ENCODE data around the gene RALGPS1.

RALGPS1 gene

DNA sequence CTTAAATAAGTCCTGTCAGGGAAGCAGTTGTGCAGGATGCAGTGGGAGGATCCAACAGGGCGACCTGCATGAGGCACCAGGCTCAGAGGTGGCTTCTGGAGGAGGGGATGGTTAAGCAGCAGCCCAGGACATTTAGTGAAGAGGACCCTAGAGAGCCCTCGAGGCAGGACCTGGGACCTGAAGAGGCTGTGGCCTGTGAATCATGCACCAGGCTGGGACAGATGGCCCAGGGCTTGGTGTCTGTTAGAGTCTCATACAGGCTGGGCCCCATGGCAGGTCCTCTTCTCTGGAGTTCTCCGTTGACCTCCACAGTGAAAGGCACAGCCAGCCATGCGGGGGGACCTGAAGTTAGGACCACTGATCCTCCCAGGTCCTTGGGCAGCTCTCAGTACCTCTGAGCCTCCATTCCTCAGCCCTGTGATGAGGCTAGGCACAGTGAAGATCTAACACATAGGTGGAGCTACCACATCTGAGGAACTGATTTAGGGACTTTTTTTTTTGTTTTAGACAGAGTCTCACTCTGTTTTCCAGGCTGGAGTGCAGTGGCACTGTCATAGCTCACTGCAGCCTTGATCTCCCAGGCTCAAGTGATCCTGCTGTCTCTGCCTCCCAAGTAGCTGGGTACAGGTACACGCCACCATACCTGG, 289.2 kb downstream of the RALGPS1 start:
- no peak overlapping the region for H3K4me3 ChIP-seq (replicated peaks in 1 of 2; ENCODE audit: low read depth in 2 of 2, low read length in 2 of 2)
- TF ChIP-seq, protein P1, sequence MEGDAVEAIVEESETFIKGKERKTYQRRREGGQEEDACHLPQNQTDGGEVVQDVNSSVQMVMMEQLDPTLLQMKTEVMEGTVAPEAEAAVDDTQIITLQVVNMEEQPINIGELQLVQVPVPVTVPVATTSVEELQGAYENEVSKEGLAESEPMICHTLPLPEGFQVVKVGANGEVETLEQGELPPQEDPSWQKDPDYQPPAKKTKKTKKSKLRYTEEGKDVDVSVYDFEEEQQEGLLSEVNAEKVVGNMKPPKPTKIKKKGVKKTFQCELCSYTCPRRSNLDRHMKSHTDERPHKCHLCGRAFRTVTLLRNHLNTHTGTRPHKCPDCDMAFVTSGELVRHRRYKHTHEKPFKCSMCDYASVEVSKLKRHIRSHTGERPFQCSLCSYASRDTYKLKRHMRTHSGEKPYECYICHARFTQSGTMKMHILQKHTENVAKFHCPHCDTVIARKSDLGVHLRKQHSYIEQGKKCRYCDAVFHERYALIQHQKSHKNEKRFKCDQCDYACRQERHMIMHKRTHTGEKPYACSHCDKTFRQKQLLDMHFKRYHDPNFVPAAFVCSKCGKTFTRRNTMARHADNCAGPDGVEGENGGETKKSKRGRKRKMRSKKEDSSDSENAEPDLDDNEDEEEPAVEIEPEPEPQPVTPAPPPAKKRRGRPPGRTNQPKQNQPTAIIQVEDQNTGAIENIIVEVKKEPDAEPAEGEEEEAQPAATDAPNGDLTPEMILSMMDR (IDR thresholded peaks at IDR 0.05; ENCODE audit: low read depth, low read length) = no peak
- no peak for DNase-seq (ENCODE audit: low read depth in 2 of 2)

DNA sequence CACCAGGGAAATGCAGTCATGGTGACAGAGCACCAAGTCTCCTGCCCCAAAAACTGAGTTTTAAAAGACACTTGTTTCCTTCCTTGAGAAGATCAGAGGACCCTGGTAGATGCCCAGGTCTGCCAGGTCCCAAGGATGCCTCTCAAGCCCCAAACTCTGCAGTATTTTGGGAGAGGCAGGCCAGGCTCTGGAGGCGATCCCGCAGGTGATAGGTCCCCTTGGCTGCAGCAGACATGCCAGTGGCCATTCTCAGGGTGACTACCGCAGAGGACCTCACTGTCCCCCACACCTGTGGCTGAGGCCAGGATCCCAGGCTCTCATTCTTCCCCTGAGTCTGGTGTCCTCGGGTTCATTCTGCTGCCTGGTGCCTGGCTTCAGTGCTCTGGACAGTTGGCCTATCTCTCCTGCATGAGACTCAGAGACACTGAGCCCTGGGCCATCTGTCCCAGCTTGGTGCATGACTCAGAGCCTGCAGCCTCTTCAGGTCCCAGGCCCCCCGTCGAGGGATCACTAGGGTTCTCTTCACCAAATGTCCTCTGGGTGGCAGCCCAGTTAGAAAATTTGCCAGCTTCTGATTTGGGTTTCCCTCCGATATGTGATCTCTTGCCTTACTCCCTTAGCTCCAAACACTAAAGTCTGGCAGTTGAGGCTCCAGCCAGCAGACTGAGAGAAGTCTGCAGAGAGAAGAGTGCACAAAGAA, 290.3 kb downstream of the RALGPS1 start:
- H3K4me3 ChIP-seq (replicated peaks in 1 of 2; ENCODE audit: low read depth in 2 of 2, low read length in 2 of 2) = no peak overlapping the region
- DNase-seq (ENCODE audit: low read depth in 2 of 2) = peak; percentile 38 to 44
- TF ChIP-seq, protein P1 (IDR thresholded peaks at IDR 0.05; ENCODE audit: low read depth, low read length) = peak; percentile 10

DNA sequence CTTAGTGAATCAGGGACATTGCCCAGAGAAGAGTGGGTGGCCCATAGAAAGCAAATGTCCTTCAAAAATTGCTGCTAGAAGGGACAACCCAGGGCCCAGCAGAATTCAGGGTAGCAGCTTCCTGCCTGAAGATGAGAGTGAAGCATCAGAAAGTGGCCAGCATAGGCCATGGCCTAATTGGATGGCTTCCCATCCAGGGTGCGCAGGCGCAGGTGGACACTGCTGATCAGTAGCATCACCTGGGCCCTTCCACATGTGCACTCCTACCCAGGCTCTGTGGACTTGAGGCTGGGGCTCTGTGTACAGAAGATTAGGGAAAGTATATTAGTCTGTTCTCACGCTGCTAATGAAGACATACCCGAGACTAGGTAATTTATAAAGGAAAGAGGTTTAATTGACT, 291.4 kb downstream of the RALGPS1 start:
- no peak for DNase-seq (ENCODE audit: low read depth in 2 of 2)
- TF ChIP-seq, protein P1 (IDR thresholded peaks at IDR 0.05; ENCODE audit: low read depth, low read length) = no peak
- H3K4me3 ChIP-seq (replicated peaks in 1 of 2; ENCODE audit: low read depth in 2 of 2, low read length in 2 of 2) = no peak overlapping the region

DNA sequence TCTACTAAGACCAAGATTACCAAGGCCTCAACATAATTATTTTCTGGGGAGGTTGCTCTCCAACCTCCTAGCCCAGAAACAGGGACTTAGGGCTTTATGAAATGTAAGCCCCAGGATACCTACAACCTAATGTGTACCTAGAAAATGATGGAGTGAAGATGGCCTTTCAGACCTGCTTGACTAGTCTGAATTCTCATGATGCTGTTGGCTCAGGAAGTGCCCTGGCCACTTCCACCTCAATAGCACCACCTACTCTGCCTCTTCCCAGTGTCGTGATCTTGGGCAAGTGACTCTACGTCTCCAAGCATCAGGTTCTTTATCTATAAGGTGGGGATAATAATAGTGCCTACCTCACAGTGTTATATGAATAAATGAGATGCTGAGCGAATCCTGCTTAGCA, 292.1 kb downstream of the RALGPS1 start:
- H3K4me3 ChIP-seq (replicated peaks in 1 of 2; ENCODE audit: low read depth in 2 of 2, low read length in 2 of 2) = no peak overlapping the region
- TF ChIP-seq, protein P1 (IDR thresholded peaks at IDR 0.05; ENCODE audit: low read depth, low read length) = no peak
- no peak for DNase-seq (ENCODE audit: low read depth in 2 of 2)

DNA sequence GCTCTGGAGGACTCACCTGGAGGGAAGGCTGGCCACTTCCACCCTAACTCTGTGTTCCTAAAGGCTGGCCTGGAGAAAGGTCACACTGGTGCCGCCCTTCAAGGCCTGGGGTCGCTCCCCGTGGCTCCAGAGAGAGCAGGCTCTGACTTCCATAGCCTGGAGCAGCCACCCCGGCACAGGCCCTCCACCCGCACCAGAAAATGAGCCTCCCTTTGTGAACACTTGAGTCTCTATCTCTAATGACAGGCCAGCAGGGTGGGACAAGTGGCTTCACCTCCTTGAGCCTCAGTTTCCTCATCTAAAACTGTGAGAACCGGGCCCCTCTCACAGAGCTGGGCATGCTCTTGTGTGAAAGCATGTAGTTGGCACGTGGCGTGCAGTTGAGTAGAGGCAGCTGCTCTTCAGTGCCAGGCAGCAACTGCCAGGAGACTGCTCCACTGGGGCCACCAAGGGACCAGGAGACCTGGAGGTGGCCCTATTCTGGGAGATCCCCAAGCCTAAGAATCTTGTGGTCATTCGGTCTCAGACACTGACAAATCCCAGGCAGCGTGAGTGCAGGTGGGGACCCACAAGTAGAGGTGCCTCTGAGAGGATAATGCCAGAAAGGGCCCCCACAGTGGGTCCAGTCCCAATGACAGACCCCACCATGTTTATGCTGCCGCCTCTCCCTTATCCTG, 293.3 kb downstream of the RALGPS1 start:
- TF ChIP-seq, protein P1 (IDR thresholded peaks at IDR 0.05; ENCODE audit: low read depth, low read length) = no peak
- DNase-seq (ENCODE audit: low read depth in 2 of 2) = no peak
- H3K4me3 ChIP-seq (replicated peaks in 1 of 2; ENCODE audit: low read depth in 2 of 2, low read length in 2 of 2) = no peak overlapping the region

DNA sequence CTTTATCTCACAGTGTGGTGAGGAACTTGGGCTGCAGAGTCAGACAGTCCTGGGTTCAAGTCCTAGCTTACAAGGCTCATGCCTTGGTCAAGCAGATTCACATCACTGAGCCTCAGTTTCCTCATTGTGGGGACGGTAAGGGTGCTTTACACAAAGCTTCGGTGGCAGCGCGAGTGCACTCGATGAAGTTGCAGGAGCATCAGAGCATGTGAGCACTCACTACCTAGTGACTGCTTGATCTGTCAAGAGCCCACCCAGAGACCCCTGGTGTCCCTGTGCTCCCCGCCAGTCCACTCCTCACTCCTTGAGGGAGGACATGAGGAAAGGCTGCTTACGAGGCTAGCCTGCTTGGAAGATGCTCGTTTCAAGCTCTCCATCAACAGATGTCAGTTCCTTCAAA, 293.8 kb downstream of the RALGPS1 start:
- DNase-seq (ENCODE audit: low read depth in 2 of 2) = no peak
- H3K4me3 ChIP-seq (replicated peaks in 1 of 2; ENCODE audit: low read depth in 2 of 2, low read length in 2 of 2) = no peak overlapping the region
- TF ChIP-seq, protein P1 (IDR thresholded peaks at IDR 0.05; ENCODE audit: low read depth, low read length) = no peak
